Measurements from ENCODE around the gene DHX15. TPM values are rescaled to one million over a fixed set of nuclear protein-coding genes. Genes with fewer than 3 reads are reported as not detected.

The DHX15 gene
- total RNA-seq: 100 to 1,000 TPM; 119 to 207 (median 192) TPM

DNA sequence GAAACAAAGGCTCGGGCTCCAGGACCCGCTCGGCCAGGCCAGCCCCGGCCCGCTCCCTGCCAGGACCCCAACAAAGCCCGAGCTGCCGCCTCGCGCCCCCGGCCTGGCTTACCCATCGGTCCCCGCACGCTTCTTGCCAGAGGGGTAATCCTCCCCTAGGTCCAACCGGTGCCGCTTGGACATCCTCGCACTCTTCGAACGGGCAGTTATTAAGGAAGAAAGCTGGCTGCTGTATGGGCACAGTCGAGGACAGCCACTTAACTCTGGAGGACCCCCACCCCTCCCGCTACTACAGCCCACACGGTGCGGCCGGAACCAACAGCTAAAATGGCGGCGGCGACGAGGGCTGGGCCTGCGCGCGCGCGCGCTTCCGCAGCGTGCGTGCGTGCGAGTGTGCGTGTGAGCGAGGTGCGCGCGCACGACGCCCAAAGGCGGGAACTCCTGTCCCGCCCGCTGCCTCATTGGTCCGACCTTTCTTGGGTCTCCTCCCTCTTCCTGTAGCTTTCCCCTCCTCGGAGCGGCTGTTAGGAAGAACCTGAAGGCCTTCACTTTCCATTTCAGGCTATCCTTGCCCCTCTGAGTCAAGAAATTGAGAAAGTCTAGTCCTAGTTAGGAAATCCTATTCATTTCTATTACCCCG is at the start of gene DHX15:
Gene DHX15 (minus strand): TSS at position 344 of the 640 bp plus-strand sequence. CDS start 161 bp downstream, at position 183.
- intact Hi-C loops (cut with DNase I; ENCODE audit: low total_unique reads): loop anchor here (5.0 kb wide), 1 partner anchor 1428 kb away; no protein-coding TSS in a partner anchor

DNA sequence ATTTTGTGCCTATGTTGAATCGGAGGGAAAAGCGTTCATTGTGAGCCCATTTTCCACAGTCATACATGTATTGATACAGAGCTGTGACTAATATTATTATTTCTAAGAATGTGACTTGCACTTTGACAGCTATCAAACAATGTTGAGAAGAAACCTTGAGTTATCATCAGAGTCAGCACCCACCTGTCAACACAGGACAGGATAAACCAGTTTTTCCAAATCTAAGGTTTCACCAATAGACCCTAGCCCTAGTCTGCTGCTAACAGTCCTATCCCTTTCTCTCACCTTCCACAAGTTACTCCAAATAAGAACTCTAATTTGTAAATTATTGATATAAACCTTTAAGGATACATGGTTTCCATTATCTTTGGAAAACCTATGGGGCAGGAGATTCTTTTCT is 47.7 kb upstream of the DHX15 start:
- no peak overlapping the region for H3K4me3 ChIP-seq
- no peaks in the 10 kb centered on the region for H3K27me3 ChIP-seq
- no peaks in the 10 kb centered on the region for H3K4me1 ChIP-seq
- intact Hi-C loops (cut with DNase I; ENCODE audit: low total_unique reads): no loop called here
- no peak overlapping the region for H3K27ac ChIP-seq
- no peaks in the 10 kb centered on the region for H3K9me3 ChIP-seq
- no peak for DNase-seq (ENCODE audit: low spot score in 2 of 2)
- TF ChIP-seq POLR2AphosphoS5 (IDR thresholded peaks at IDR 0.05): no peak
- TF ChIP-seq, protein P1, sequence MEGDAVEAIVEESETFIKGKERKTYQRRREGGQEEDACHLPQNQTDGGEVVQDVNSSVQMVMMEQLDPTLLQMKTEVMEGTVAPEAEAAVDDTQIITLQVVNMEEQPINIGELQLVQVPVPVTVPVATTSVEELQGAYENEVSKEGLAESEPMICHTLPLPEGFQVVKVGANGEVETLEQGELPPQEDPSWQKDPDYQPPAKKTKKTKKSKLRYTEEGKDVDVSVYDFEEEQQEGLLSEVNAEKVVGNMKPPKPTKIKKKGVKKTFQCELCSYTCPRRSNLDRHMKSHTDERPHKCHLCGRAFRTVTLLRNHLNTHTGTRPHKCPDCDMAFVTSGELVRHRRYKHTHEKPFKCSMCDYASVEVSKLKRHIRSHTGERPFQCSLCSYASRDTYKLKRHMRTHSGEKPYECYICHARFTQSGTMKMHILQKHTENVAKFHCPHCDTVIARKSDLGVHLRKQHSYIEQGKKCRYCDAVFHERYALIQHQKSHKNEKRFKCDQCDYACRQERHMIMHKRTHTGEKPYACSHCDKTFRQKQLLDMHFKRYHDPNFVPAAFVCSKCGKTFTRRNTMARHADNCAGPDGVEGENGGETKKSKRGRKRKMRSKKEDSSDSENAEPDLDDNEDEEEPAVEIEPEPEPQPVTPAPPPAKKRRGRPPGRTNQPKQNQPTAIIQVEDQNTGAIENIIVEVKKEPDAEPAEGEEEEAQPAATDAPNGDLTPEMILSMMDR (IDR thresholded peaks at IDR 0.05): no peak
- TF ChIP-seq POLR2A (IDR thresholded peaks at IDR 0.05): no peak
- H3K36me3 ChIP-seq: no peaks in the 10 kb centered on the region

More for the DNA sequence above, at the start of gene DHX15:
- Histone ChIP-seq H3K4me1 (peaks cover 0 to 10% of the 10 kb centered on the region in 2 donors), H3K36me3 (no peaks in the 10 kb centered on the region), H3K4me3 (peak within 1 kb of the TSS; percentile 82 to 99 (median 88)), H3K9me3 (no peaks in the 10 kb centered on the region), H3K27me3 (no peaks in the 10 kb centered on the region), H3K27ac (peak within 1 kb of the TSS; percentile 98 to 99)
- peak; percentile 94 for DNase-seq (ENCODE audit: low spot score in 2 of 2)
- TF ChIP-seq POLR2A (IDR thresholded peaks at IDR 0.05) (peak; percentile 64), POLR2AphosphoS5 (IDR thresholded peaks at IDR 0.05) (peak; percentile 73 to 89 (median 77))
- TF ChIP-seq, protein P1 (IDR thresholded peaks at IDR 0.05): peak in 2 of 3 donors; percentile 17 to 31

DNA sequence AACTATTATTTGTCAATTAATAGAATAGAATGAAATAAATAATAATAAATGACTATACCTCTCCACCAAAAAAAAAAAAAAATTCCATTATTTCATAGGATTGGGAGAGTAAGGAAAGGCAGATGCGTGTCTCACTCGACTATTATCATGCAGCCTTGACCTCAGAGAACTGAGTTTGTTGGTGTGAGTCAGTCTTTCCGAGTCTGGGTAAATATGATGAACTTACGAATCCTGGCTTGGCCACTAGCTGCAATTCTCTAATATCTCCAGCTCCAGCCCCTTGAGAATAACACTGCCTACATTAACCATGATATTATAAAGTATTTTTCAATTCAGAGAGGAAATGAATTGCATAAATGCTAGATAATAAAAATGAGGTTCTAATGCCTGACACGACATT is 46.6 kb upstream of the DHX15 start:
- intact Hi-C loops (cut with DNase I; ENCODE audit: low total_unique reads): no loop called here
- TF ChIP-seq POLR2AphosphoS5 (IDR thresholded peaks at IDR 0.05): no peak
- TF ChIP-seq, protein P1 (IDR thresholded peaks at IDR 0.05): no peak
- TF ChIP-seq POLR2A (IDR thresholded peaks at IDR 0.05): no peak
- no peak for DNase-seq (ENCODE audit: low spot score in 2 of 2)
- no peaks in the 10 kb centered on the region for H3K36me3 ChIP-seq
- no peak overlapping the region for H3K27ac ChIP-seq
- no peaks in the 10 kb centered on the region for H3K9me3 ChIP-seq
- no peaks in the 10 kb centered on the region for H3K27me3 ChIP-seq
- H3K4me3 ChIP-seq: no peak overlapping the region
- H3K4me1 ChIP-seq: no peaks in the 10 kb centered on the region

DNA sequence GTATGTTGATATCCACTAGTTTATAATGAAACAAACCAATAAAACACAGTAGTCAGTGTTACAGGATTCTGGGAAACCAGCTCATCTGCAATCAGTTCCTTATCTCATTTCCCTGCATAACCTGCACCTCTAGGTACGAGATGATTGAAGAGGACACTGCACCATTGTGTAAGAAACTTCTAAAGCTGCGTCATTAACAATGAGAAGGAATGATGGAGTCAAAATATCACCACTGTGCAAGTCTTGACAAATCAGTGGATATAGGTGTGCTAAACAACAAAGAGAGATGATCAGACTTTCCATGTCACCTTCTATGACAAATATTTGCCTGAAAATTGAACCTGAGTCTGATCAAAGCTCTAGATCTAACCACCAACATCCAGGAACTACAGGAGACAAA is 40.7 kb upstream of the DHX15 start:
- TF ChIP-seq, protein P1 (IDR thresholded peaks at IDR 0.05): no peak
- TF ChIP-seq POLR2AphosphoS5 (IDR thresholded peaks at IDR 0.05) (no peak), POLR2A (IDR thresholded peaks at IDR 0.05) (no peak)
- no peak overlapping the region for H3K4me3 ChIP-seq

DNA sequence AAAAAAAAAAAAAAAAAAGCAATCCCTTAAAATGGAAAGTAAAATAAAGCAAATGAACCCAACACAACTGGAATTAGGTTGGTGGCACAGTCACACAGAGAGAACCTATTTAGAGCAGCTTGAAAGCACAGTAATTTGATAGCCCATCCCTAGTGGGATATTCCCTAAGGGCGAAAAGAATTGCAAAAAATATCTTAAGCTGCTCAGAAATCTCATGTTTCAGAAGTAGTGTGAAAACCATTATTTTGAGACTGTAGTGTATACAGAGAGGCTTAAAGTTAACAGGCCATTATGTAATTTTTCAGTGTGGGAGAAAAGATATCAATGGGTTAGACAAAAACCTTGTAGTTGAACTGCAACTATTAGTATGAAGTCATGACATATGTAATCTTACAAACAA is 40.0 kb upstream of the DHX15 start:
- no peaks in the 10 kb centered on the region for H3K36me3 ChIP-seq
- no peaks in the 10 kb centered on the region for H3K4me1 ChIP-seq
- intact Hi-C loops (cut with DNase I; ENCODE audit: low total_unique reads): no loop called here

More for the DNA sequence above, 40.7 kb upstream of the DHX15 start:
- H3K27me3 ChIP-seq: no peaks in the 10 kb centered on the region
- H3K4me1 ChIP-seq: no peaks in the 10 kb centered on the region
- H3K36me3 ChIP-seq: no peaks in the 10 kb centered on the region
- H3K9me3 ChIP-seq: peaks cover 0 to 2% of the 10 kb centered on the region in 2 donors
- intact Hi-C loops (cut with DNase I; ENCODE audit: low total_unique reads): loop anchor here (1.0 kb wide), 1 partner anchor 11 kb away; no protein-coding TSS in a partner anchor
- no peak for DNase-seq (ENCODE audit: low spot score in 2 of 2)
- no peak overlapping the region for H3K27ac ChIP-seq

More for the DNA sequence above, 40.0 kb upstream of the DHX15 start:
- H3K9me3 ChIP-seq: peaks cover 0 to 9% of the 10 kb centered on the region in 2 donors
- no peaks in the 10 kb centered on the region for H3K27me3 ChIP-seq
- TF ChIP-seq, protein P1 (IDR thresholded peaks at IDR 0.05): no peak
- TF ChIP-seq POLR2A (IDR thresholded peaks at IDR 0.05) (no peak), POLR2AphosphoS5 (IDR thresholded peaks at IDR 0.05) (no peak)
- no peak overlapping the region for H3K4me3 ChIP-seq
- H3K27ac ChIP-seq: no peak overlapping the region
- DNase-seq (ENCODE audit: low spot score in 2 of 2): no peak
